Spleen (tissue), 11 donors: ENCODE data around the gene RBM47. TPM values are rescaled to one million over a fixed set of nuclear protein-coding genes. Genes with fewer than 3 reads are reported as not detected.
"Not testable (repeated sequence)": the region's sequence is repeated elsewhere in the genome, so short reads cannot be mapped to it uniquely, and the experiment has no call there.

Experiments used
- DNase-seq: peaks from one replicate; pipeline ENCODE4 v3.0.0-alpha.2; 2020
- H3K27ac ChIP-seq, 8 donors: fragments of 200-600 bp; sonication (generic) in 7 of 8; 1 replicate in 4 of 8; 2 replicates in 4 of 8; pipeline versions ENCODE4 v1.5.0 to v1.8.0; 2016 to 2021; ENCODE audit warnings: inconsistent platforms in 4 of 8, mild to moderate bottlenecking in 4 of 8, moderate library complexity in 1 of 8
- H3K27me3 ChIP-seq, 7 donors: fragments of 200-600 bp; sonication (generic) in 6 of 7; replicated peaks in 1 of 7; 1 replicate in 4 of 7; 2 replicates in 3 of 7; pipeline versions ENCODE4 v1.5.0 to v1.8.0; 2016 to 2021; ENCODE audit warnings: inconsistent platforms in 3 of 7, mild to moderate bottlenecking in 1 of 7
- H3K36me3 ChIP-seq, 6 donors: fragments of 200-600 bp; sonication (generic) in 5 of 6; 1 replicate in 4 of 6; 2 replicates in 2 of 6; pipeline versions ENCODE4 v1.5.0 to v1.8.0; 2016 to 2021; ENCODE audit warnings: inconsistent platforms in 2 of 6
- H3K4me1 ChIP-seq, 6 donors: fragments of 200-600 bp; sonication (generic) in 5 of 6; 1 replicate in 3 of 6; 2 replicates in 3 of 6; pipeline versions ENCODE4 v1.5.0 to v1.8.0; 2016 to 2021; ENCODE audit warnings: inconsistent platforms in 3 of 6
- H3K4me3 ChIP-seq, 8 donors: fragments of 200-600 bp; sonication (generic) in 7 of 8; 1 replicate in 4 of 8; 2 replicates in 4 of 8; pipeline versions ENCODE4 v1.5.0 to v1.8.0; 2016 to 2021; ENCODE audit warnings: inconsistent platforms in 4 of 8, mild to moderate bottlenecking in 4 of 8, moderate library complexity in 2 of 8
- H3K9me3 ChIP-seq, 8 donors: fragments of 200-600 bp; sonication (generic) in 7 of 8; 1 replicate in 4 of 8; 2 replicates in 4 of 8; pipeline versions ENCODE4 v1.5.0 to v1.8.0; 2016 to 2021; ENCODE audit warnings: inconsistent platforms in 4 of 8
- POLR2A ChIP-seq, 3 donors: fragments of 450-650 bp; IDR thresholded peaks; one replicate each; pipeline ENCODE4 v1.5.1; 2017; ENCODE audit warnings: antibody characterized with exemption in 3 of 3, mild to moderate bottlenecking in 1 of 3
- POLR2AphosphoS5 ChIP-seq, 3 donors: sonication (generic); formaldehyde crosslinking; IDR thresholded peaks; one replicate each; pipeline ENCODE4 v1.5.1; 2017; ENCODE audit warnings: antibody characterized with exemption in 3 of 3
- WGBS, 5 donors: extraction: QIAGEN DNeasy Blood & Tissue Kit in 3 of 5; methylation state at CpG; one replicate each; pipeline versions ENCODE4 v1.1.5 to v1.1.7; 2013 to 2018; 5-methylcytosine and 5-hydroxymethylcytosine counted together
- intact Hi-C: fragments of 100-400 bp; cut with DNase I; formaldehyde crosslinking; loops from one replicate; pipeline ENCODE4 v1.15.0; 2023; ENCODE audit warnings: low total_unique reads
- polyA plus RNA-seq, 3 donors: library from polyadenylated mRNA; stranded (reverse); fragments of 200-250 nt; gene quantifications; one replicate each; pipeline ENCODE4 v1.2.1, GENCODE V29; 2013
- total RNA-seq, 7 donors: library from RNA; depleted of rRNA in 3 of 7; stranded (reverse); fragments of >200 nt in 3 of 7; fragmentation: NEBNext Ultra II Directional in 4 of 7; extraction: Animal tissue kit (Norgen Biotek cat#: 25700) in 4 of 7; gene quantifications; one replicate each; pipeline versions ENCODE4 v1.1.0 to v1.2.1, GENCODE V29; 2016 to 2021
- TF ChIP-seq, protein P1 (sequence below), 11 experiments: fragments of 200-600 bp in 7 of 11; fragments of 450-650 bp in 4 of 11; sonication (generic) in 4 of 11; IDR thresholded peaks in 8 of 11; conservative IDR thresholded peaks in 3 of 11; 1 replicate in 7 of 11; 2 replicates in 4 of 11; pipeline versions ENCODE4 v1.4.0 to v1.8.0; 2016 to 2021; ENCODE audit warnings: antibody characterized with exemption in 11 of 11, inconsistent platforms in 4 of 11, mild to moderate bottlenecking in 1 of 11
- donor health status: healthy with polysubstance abuse.
- donor health status: DM: no; HTN: no; CAD: no; lungs with moderate emphysema.
- donor health status: DM: no; HTN: no; CAD: no.
- donor health status: Bipolar disorder and iron deficiency.
- donor health status: healthy.
- donor health status: DM: no; HTN: no; CAD: no.
- donor health status: DM: yes; HTN: yes; CAD: no.

Gene RBM47
- total and polyA plus RNA-seq, 10 donors: 6.0 to 164 (median 77.9) TPM

DNA sequence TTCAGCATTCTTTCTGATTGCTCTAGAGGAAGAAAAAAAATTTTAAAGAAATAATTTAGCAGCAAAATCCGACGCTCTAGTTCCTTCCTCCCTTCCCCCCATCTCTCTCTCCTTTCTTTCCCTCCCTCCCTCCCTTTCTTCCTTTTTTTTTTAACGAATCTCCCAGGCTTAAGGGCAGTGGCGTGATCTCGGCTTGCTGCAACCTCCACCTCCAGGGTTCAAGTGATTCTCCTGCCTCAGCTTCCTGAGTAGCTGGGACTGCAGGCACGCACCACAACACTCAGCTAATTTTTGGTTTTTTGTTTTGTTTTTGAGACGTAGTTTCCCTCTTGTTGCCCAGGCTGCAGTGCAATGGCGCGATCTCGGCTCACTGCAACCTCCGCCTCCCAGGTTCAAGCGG lies 75.0 kb downstream of the RBM47 start:
- DNase-seq, H3K9me3 ChIP-seq, H3K27me3 ChIP-seq, intact Hi-C loops, H3K36me3 ChIP-seq: not testable (repeated sequence)
- peak; percentile 36 to 62 (median 38) for TF ChIP-seq POLR2AphosphoS5 (IDR thresholded peaks at IDR 0.05)
- Histone ChIP-seq H3K4me3 (peak overlapping the region in 6 of 8 donors; percentile 1 to 50 (median 18)), H3K27ac (peak overlapping the region; percentile 75 to 94 (median 87)), H3K4me1 (peaks cover 11 to 100% (median 76%) of the 10 kb centered on the region in 6 donors)
- WGBS, 5 donors: 44 to 53% (median 46%) methylated on average over 12 of the region's 12 CpGs

DNA sequence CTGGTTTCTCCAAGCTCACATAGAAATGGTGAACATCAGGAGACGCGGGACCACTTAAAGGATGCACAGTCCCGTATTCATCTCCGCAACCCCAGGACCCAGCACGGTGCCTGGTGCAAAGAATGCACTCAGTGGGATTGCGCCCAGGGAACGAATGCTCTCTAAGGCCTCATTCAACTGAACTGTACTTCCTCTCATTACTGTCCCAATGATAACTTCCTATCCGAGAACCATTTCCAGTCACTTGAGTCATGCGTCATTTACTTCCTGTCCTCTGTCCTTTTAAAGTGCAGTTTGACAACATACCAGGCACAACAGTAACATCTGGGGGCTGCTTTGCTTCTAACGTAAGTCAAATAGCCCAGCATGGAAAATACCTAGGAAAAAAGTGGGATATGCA lies 75.7 kb downstream of the RBM47 start:
- intact Hi-C loops: no loop called here

DNA sequence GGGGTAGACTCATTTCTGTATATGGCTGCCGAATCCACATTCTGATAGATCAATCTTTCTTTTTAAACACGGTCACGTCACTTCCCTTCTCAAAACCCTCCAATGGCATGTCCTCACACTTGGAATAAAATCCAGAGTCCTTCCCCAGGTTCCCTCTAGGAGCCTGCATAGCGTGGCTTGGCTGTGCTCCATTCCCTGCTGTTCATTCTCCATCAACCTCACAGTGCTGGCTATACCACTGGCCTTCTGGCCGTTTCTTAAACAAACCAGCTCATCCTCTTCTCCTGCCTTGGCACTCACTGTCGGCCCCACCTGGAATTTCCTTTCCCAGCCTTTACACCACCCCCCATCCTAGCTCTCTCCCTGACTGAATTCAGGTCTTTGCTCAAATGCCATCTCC lies 77.1 kb downstream of the RBM47 start:
- 84 to 89% (median 87%) methylated on average over 6 of the region's 6 CpGs for WGBS, 5 donors
- intact Hi-C loops: no loop called here
- H3K9me3 ChIP-seq: no peaks in the 10 kb centered on the region
- H3K27me3 ChIP-seq: no peaks in the 10 kb centered on the region
- no peak for DNase-seq
- no peak overlapping the region for H3K4me3 ChIP-seq
- H3K36me3 ChIP-seq: peaks cover 0 to 13% (median 0%) of the 10 kb centered on the region in 6 donors
- peak overlapping the region in 6 of 8 donors; percentile 78 to 94 (median 89) for H3K27ac ChIP-seq
- H3K4me1 ChIP-seq: peaks cover 11 to 100% (median 70%) of the 10 kb centered on the region in 6 donors
- TF ChIP-seq POLR2A (IDR thresholded peaks at IDR 0.05): no peak
- TF ChIP-seq, protein P1, sequence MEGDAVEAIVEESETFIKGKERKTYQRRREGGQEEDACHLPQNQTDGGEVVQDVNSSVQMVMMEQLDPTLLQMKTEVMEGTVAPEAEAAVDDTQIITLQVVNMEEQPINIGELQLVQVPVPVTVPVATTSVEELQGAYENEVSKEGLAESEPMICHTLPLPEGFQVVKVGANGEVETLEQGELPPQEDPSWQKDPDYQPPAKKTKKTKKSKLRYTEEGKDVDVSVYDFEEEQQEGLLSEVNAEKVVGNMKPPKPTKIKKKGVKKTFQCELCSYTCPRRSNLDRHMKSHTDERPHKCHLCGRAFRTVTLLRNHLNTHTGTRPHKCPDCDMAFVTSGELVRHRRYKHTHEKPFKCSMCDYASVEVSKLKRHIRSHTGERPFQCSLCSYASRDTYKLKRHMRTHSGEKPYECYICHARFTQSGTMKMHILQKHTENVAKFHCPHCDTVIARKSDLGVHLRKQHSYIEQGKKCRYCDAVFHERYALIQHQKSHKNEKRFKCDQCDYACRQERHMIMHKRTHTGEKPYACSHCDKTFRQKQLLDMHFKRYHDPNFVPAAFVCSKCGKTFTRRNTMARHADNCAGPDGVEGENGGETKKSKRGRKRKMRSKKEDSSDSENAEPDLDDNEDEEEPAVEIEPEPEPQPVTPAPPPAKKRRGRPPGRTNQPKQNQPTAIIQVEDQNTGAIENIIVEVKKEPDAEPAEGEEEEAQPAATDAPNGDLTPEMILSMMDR (IDR thresholded peaks at IDR 0.05 in 8 of 11, conservative IDR thresholded peaks at IDR 0.05 in 3 of 11): no peak
- no peak for TF ChIP-seq POLR2AphosphoS5 (IDR thresholded peaks at IDR 0.05)

More for the DNA sequence above, 75.7 kb downstream of the RBM47 start:
- H3K27ac ChIP-seq: peak overlapping the region; percentile 75 to 94 (median 87)
- TF ChIP-seq POLR2AphosphoS5 (IDR thresholded peaks at IDR 0.05) (peak; percentile 30 to 90 (median 69)), POLR2A (IDR thresholded peaks at IDR 0.05) (peak in 1 of 3 donors; percentile 71)
- TF ChIP-seq, protein P1 (IDR thresholded peaks at IDR 0.05 in 8 of 11, conservative IDR thresholded peaks at IDR 0.05 in 3 of 11): no peak
- peak overlapping the region in 5 of 8 donors; percentile 1 to 50 (median 21) for H3K4me3 ChIP-seq
- H3K36me3 ChIP-seq: peaks cover 0 to 6% (median 0%) of the 10 kb centered on the region in 6 donors
- H3K9me3 ChIP-seq: no peaks in the 10 kb centered on the region
- H3K27me3 ChIP-seq: no peaks in the 10 kb centered on the region
- H3K4me1 ChIP-seq: peaks cover 11 to 100% (median 72%) of the 10 kb centered on the region in 6 donors
- WGBS, 5 donors: 41 to 57% (median 51%) methylated on average over 10 of the region's 10 CpGs
- DNase-seq: peak; percentile 81

DNA sequence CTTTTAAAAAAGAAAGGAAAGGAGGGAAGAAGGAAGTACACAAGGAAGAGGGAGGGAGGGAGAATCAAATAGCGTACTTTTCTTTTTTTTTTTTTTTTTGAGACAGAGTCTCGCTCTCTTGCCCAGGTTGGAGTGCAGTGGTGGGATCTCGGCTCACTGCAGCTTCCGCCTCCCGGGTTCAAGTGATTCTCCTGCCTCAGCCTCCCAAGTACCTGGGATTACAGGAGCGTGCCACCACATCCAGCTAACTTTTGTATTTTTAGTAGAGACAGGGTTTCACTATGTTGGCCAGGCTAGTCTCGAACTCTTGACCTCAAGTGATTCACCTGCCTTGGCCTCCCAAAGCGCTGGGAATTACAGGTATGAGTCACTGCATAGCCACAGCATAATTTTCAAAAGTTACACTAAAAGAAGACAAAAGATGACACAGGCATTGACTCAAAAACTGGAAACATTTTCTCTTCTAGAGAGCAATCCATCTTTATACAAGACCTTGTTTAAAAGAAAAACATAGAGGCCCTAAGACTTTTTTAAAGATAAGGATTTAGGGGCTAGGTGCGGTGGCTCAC lies 78.0 kb downstream of the RBM47 start:
- H3K9me3 ChIP-seq, DNase-seq, intact Hi-C loops, H3K27me3 ChIP-seq: not testable (repeated sequence)
- H3K4me3 ChIP-seq: peak overlapping the region in 5 of 8 donors; percentile 12 to 52 (median 17)
- peak in 1 of 3 donors; percentile 3 for TF ChIP-seq POLR2A (IDR thresholded peaks at IDR 0.05)
- peaks cover 0 to 17% (median 0%) of the 10 kb centered on the region in 6 donors for H3K36me3 ChIP-seq
- peak overlapping the region; percentile 66 to 94 (median 86) for H3K27ac ChIP-seq
- peaks cover 11 to 100% (median 70%) of the 10 kb centered on the region in 6 donors for H3K4me1 ChIP-seq
- WGBS, 5 donors: 58 to 74% (median 69%) methylated on average over 8 to 9 of the region's 9 CpGs

DNA sequence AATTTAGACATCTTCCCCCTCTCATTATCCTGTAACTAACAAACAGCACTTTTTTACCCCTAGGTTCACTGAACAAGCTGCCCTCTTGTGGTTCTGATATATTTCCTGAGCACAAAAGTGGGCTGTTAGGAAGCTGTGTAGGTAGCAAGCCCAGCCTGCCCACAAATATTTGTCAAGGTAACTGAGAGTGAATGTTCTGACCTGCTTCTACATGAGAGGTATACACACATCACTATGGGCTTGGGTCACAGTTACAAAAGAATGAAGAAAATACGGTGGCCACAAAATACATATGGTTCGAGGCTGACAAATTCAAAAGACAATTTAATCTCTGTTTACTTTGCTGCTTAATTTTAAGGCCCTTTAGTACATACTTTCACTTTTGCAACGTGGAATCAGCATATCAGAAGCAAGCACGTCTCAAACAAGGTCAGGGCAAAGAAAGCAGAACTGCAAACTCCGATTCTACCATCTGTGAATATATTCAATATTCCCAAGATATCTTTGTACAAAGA lies 78.7 kb downstream of the RBM47 start:
- H3K36me3 ChIP-seq: peaks cover 0 to 13% (median 0%) of the 10 kb centered on the region in 6 donors
- peaks cover 11 to 98% (median 69%) of the 10 kb centered on the region in 6 donors for H3K4me1 ChIP-seq
- no peak for DNase-seq
- peak overlapping the region; percentile 66 to 94 (median 86) for H3K27ac ChIP-seq
- no peaks in the 10 kb centered on the region for H3K27me3 ChIP-seq
- TF ChIP-seq, protein P1 (IDR thresholded peaks at IDR 0.05 in 8 of 11, conservative IDR thresholded peaks at IDR 0.05 in 3 of 11): peak; percentile 21 to 59 (median 39)
- TF ChIP-seq POLR2AphosphoS5 (IDR thresholded peaks at IDR 0.05): peak in 1 of 3 donors; percentile 48
- TF ChIP-seq POLR2A (IDR thresholded peaks at IDR 0.05): no peak
- 2 to 4% (median 2%) methylated on average over 5 of the region's 5 CpGs for WGBS, 5 donors
- intact Hi-C loops: no loop called here
- H3K9me3 ChIP-seq: no peaks in the 10 kb centered on the region
- peak overlapping the region in 6 of 8 donors; percentile 12 to 52 (median 15) for H3K4me3 ChIP-seq
